HEK293T (cell line): ENCODE results near the gene UBA3.

Experiments
- BHLHE40 ChIP-seq: fragments of 450-650 bp; IDR thresholded peaks from 2 replicates; pipeline ENCODE4 v1.6.1; 2016; ENCODE audit warnings: mild to moderate bottlenecking, moderate library complexity, borderline replicate concordance
- FOXA1 ChIP-seq: fragments of 450-650 bp; IDR thresholded peaks from 2 replicates; pipeline ENCODE4 v1.6.1; 2016; ENCODE audit warnings: mild to moderate bottlenecking
- FOXK2 ChIP-seq: fragments of 450-650 bp; IDR thresholded peaks from 2 replicates; pipeline ENCODE4 v1.6.1; 2016; ENCODE audit warnings: mild to moderate bottlenecking
- HDGF ChIP-seq: fragments of 450-650 bp; IDR thresholded peaks from 2 replicates; pipeline ENCODE4 v1.6.1; 2017; ENCODE audit warnings: antibody characterized with exemption, borderline replicate concordance
- PKNOX1 ChIP-seq: fragments of 450-650 bp; IDR thresholded peaks from 2 replicates; pipeline ENCODE4 v1.6.1; 2016
- SUZ12 ChIP-seq: fragments of 450-650 bp; IDR thresholded peaks from 2 replicates; pipeline ENCODE4 v1.6.1; 2016; ENCODE audit warnings: mild to moderate bottlenecking
- TARDBP ChIP-seq: fragments of 450-650 bp; IDR thresholded peaks from 2 replicates; pipeline ENCODE4 v1.6.1; 2016

GRCh38 chr3:69048990-69049389 lies 31.2 kb downstream of the UBA3 start:
- TF ChIP-seq FOXA1 (no peak), SUZ12 (no peak), HDGF (no peak), TARDBP (no peak), PKNOX1 (no peak), FOXK2 (no peak), BHLHE40 (no peak)
